Measurements from ENCODE around the gene ZER1.
"Not testable (repeated sequence)": the region's sequence is repeated elsewhere in the genome, so short reads cannot be mapped to it uniquely, and the experiment has no call there.

Gene ZER1

DNA sequence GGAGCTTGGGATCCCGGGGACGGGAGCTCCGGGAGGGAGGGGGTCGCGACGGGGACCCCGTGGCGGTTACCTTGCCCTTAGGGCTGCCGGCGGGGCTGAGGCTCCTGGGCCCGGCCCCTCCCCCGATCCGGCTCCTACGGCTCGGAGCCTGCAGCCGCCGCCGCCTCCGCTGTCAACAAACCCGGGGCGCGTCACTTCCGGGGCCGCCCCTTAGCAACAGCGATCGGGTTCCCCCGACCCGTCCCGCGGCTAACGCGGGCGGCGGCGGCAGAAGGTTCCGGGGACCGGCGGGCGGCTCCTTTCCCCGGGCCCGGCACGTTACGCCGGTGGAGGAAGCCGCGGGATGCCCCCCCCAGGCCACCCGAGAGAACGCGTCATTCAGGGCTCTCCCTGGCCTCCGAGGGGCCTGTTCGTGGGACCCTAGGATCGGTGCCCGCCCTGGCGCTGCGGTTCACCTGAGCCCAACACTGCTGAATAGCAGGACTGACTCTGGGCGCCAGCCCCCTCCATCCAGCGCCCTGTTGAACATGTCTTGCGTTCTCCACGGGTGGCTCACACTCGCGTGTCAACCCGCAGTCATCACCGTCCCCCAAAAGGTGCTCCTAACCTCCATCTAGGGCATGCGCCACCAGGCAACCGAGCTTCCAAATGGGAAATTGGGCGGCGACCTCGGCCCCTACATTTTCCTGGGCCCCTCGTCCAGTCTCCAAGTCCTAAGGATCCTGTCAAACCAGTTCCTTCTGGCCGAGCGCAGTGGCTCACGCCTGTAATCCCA is at the start of gene ZER1:
Gene ZER1 (minus strand): TSS at position 183 of the 775 bp plus-strand sequence. CDS start 16,362 bp downstream, outside the sequence.
- no peak for FAIRE-seq

DNA sequence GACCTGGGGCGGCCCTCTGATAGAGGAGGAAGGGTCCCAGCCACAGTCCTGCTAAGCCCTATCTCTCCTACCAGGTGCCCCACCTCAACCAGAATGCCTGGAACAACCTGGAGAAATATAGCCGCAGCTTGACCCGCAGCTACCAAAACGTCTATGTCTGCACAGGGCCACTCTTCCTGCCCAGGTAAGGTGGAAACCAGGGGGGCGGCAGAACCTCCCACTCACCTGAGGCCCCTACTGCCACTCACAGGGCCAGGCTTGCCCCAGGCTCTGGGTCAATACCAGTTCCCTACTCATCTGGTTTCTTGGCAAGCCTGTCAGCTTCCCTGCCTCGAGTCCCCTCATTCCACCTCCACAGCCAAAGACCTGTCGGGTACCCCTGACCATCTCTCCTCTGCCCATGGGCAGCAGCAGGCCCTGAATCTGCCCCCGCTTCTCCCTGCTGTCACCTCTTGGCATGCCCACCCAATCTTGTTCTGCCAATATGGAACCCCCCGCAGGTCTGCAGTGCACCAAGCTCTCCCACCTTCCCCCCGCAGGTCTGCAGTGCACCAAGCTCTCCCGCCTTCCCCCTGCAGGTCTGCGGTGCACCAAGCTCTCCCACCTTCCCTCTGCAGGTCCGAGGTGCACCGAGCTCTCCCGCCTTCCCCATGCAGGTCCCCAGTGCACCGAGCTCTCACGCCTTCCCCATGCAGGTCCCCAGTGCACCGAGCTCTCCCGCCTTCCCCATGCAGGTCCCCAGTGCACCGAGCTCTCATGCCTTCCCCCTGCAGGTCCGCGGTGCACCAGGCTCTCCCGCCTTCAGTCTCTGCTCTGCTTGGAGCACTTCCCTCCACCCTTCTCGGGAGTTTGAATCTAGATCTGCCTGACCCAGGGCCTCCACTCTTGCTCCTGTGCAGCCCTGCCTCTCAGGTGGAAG is 49.2 kb upstream of the ZER1 start:
- no peak for FAIRE-seq

- FAIRE-seq, result no peak
These were observed 48.3 kb upstream of the ZER1 start for GRCh38 chr9:128819716-128820664.

- no peak for FAIRE-seq
These were observed 47.4 kb upstream of the ZER1 start for GRCh38 chr9:128818839-128819715.

GRCh38 chr9:128818099-128818838 is 46.5 kb upstream of the ZER1 start, which contains the start of gene ENDOG:
ENDOG (plus strand) TSS chr9:128818500; CDS start chr9:128818685, 185 bp downstream.
- FAIRE-seq, result no peak

GRCh38 chr9:128810873-128811272 is 39.1 kb upstream of the ZER1 start:
- no peak for FAIRE-seq

DNA sequence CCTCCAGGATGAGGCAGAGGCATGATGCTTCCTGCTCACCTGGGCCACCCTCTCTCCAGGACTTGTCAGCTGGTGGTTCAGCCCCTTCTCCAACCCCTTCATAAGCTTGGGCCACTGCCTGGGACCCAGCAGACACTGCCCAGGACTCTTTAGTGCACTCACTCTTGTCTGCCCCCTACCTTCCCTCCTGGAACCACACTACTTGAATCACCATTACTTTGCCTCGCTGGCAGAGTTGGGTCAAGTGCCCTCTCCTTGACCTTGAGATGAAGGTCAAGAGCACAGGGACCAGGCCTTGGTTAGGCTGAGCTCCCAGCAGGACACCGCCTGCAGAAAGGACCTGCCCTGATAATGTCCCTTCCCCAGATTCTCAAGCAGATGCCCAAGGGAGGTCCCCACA is 38.1 kb upstream of the ZER1 start:
- no peak for FAIRE-seq

GRCh38 chr9:128809036-128809599 is 37.4 kb upstream of the ZER1 start:
- FAIRE-seq, result no peak

GRCh38 chr9:128808543-128808942 is 36.8 kb upstream of the ZER1 start:
- FAIRE-seq, result no peak

DNA sequence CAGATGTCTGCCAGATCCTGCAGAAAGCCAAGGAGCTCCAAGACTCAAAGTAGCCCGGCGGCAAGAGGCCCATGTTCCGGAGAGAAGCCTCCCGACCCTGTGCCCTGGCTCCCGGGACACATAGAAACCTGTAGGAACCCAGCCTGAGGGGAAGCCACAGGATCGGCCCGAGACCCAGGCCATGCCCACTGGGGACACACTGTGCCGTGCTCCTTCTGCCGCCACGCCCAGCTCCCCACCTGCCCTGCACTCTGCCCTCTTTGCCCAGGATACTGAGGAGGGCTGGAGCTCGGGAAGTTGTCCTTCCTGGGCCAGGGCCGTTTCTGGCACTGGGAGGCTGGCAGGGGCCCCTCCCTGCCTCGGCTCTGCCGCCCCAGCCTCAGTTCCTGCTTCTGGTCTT is 36.1 kb upstream of the ZER1 start:
- FAIRE-seq, result no peak

- FAIRE-seq, result no peak
These were observed 33.9 kb upstream of the ZER1 start for GRCh38 chr9:128805661-128806060.

DNA sequence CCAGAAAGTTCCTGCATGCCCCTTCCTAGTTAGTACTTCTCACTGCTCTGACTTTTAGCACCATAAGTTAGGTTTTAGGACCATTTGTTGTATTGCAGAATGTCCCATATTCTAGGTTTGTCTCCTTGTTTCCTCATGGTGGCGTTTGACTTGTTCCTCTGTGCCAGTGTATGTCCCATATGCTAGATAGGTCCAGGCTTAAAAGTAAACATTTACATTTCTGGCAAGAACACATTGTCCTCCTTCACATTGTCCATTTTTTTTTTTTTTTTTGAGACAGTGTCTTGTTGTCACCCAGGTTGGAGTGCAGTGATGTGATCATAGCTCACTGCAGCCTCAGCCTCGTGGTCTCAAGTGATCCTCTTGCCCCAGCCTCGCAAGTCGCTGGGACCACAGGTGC is 30.8 kb upstream of the ZER1 start:
- no peak for FAIRE-seq

DNA sequence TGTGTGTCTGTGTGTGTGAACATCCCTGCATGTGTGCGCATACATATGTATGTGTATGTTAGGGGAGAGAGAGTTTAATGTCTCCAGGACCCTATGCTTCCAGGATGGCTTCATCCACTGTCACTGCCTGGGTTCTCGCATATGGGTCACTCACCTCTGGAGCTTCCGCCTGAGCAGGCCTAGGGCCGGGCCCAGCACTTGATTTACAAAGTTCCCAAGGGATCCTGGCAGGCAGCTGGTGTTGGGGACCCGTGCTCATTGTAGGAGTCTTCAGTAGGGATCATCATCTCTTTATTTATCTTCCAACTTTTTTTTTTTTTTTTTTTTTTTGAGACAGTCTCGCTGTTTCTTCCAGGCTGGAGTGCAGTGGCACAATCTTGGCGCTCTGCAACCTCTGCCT is 28.3 kb upstream of the ZER1 start:
- no peak for FAIRE-seq

DNA sequence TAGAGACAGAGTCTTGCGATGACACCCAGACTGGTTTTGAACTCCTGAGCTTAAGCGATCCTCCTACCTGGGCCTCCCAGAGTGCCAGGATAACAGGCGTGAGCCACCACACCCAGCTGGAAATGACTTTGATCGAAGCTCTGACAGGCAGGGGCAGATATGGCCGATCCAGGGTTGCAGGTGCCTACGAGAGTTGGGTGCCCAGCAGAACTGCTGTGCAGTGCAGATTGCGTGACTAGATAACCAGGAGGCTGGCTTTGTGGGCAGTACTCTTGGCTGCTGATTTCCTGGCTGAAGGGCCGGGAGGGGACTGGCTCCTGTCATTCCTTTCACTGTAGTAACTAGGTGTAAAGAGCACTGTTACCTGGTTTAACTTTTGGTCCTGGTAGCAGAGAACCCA is 27.2 kb upstream of the ZER1 start:
- FAIRE-seq, result no peak

GRCh38 chr9:128794961-128795360 is 23.2 kb upstream of the ZER1 start:
- not testable (repeated sequence) for FAIRE-seq

GRCh38 chr9:128792978-128793686 is 21.4 kb upstream of the ZER1 start:
- FAIRE-seq, result no peak

- no peak for FAIRE-seq
These were observed 20.4 kb upstream of the ZER1 start for GRCh38 chr9:128792134-128792533.

- FAIRE-seq, result no peak
These were observed 18.8 kb upstream of the ZER1 start for GRCh38 chr9:128790536-128790935.

- no peak for FAIRE-seq
These were observed 16.7 kb upstream of the ZER1 start for GRCh38 chr9:128788445-128788844.

DNA sequence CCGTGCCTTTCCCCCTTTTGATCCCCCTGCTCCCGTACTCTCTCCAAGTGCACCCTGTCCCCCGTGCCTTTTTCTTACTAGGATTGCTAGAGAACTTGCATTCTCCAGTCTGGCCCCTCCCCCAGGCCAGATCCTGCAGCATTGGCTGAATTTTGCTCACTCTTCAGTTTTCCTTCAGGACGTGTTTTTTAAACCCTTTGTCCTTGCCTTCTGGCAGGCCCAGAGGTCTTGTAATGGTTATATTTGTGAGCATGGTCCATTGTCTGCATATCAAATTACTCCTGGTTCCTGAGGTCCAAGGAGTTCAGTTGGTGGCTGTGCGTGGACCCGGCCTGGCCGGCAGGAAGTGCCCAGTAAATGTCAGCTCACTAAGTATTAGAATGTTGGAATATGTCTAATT is 15.9 kb upstream of the ZER1 start:
- no peak for FAIRE-seq
